HEK293T (cell line): ENCODE data around the gene SMG1.

ENCODE experiments used
- FOXM1 ChIP-seq: fragments of 450-650 bp; IDR thresholded peaks from 2 replicates; pipeline ENCODE4 v1.6.1; 2017; ENCODE audit warnings: mild to moderate bottlenecking, borderline replicate concordance
- SP1 ChIP-seq: fragments of 450-650 bp; IDR thresholded peaks from 2 replicates; pipeline ENCODE4 v1.6.1; 2017

DNA sequence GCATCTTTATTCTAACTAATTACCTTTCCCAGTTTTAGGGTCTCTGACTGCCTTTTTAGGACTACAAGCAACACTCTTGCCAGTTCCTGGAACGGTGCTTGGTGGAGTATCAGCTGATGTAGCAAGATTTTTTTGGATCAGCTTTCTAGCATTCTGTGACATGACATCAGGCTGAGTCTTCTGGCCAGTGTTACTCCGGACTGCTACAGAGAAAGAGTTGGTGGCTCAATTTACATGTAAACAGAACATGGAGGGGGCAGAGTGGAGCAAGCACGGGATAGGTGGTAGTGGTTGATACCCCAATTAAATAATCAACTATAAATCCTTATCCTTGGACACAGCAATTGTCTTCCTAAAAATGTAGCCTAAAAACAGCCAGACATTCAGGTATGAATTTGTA lies 114.3 kb downstream of the SMG1 start:
- TF ChIP-seq FOXM1 (no peak), SP1 (no peak)
